Mesendoderm (in vitro differentiated cells): ENCODE data around the gene HSPB6.
"Not testable (repeated sequence)": the region's sequence is repeated elsewhere in the genome, so short reads cannot be mapped to it uniquely, and the experiment has no call there.

Experiments used
- DNase-seq: peaks from one replicate; pipeline ENCODE4 v3.0.0; 2013
- H2AK5ac ChIP-seq: 2 replicates; pipeline ENCODE4 v1.6.1; 2013; ENCODE audit warnings: low read length, inconsistent platforms
- H2BK120ac ChIP-seq: 2 replicates; pipeline ENCODE4 v1.6.1; 2013; ENCODE audit warnings: low read depth, mild to moderate bottlenecking, low read length, moderate library complexity, mixed read lengths
- H2BK15ac ChIP-seq: replicated peaks from 2 replicates; pipeline ENCODE4 v1.6.1; 2013; ENCODE audit warnings: low read depth, mild to moderate bottlenecking, moderate library complexity
- H2BK5ac ChIP-seq: 2 replicates; pipeline ENCODE4 v1.6.1; 2013; ENCODE audit warnings: low read length, inconsistent platforms
- H3K18ac ChIP-seq: 2 replicates; pipeline ENCODE4 v1.6.1; 2013; ENCODE audit warnings: mild to moderate bottlenecking, low read length, mixed read lengths
- H3K23ac ChIP-seq: one replicate; pipeline ENCODE4 v1.6.1; 2013; ENCODE audit warnings: low read length
- H3K27ac ChIP-seq: 2 replicates; pipeline ENCODE4 v1.5.1; 2013; ENCODE audit warnings: low read depth, mild to moderate bottlenecking, inconsistent platforms, low read length, moderate library complexity
- H3K27me3 ChIP-seq: 2 replicates; pipeline ENCODE4 v1.6.1; 2013; ENCODE audit warnings: low read length, control low read depth, mild to moderate bottlenecking, inconsistent platforms; ENCODE audit not compliant: insufficient read depth, poor library complexity
- H3K36me3 ChIP-seq: 2 replicates; pipeline ENCODE4 v1.6.1; 2013; ENCODE audit warnings: low read length, inconsistent platforms; ENCODE audit not compliant: control insufficient read depth, insufficient read depth
- H3K4ac ChIP-seq: one replicate; pipeline ENCODE4 v1.6.1; 2013; ENCODE audit warnings: low read depth, mild to moderate bottlenecking, low read length, moderate library complexity
- H3K4me1 ChIP-seq: 2 replicates; pipeline ENCODE4 v1.6.1; 2013; ENCODE audit warnings: low read depth, low read length, inconsistent platforms; ENCODE audit not compliant: control insufficient read depth
- H3K4me2 ChIP-seq: 2 replicates; pipeline ENCODE4 v1.6.1; 2013; ENCODE audit warnings: low read length
- H3K4me3 ChIP-seq: 2 replicates; pipeline ENCODE4 v1.5.1; 2013; ENCODE audit warnings: mild to moderate bottlenecking, low read length
- H3K56ac ChIP-seq: one replicate; pipeline ENCODE4 v1.6.1; 2013; ENCODE audit warnings: low read length
- H3K79me1 ChIP-seq: 2 replicates; pipeline ENCODE4 v1.6.1; 2013; ENCODE audit warnings: low read length, inconsistent platforms
- H3K79me2 ChIP-seq: 2 replicates; pipeline ENCODE4 v1.6.1; 2013; ENCODE audit warnings: mild to moderate bottlenecking, low read length; ENCODE audit not compliant: control insufficient read depth, insufficient read depth
- H3K9ac ChIP-seq: 2 replicates; pipeline ENCODE4 v1.6.1; 2013; ENCODE audit warnings: low read length, inconsistent platforms
- H4K5ac ChIP-seq: one replicate; pipeline ENCODE4 v1.6.1; 2013; ENCODE audit warnings: low read length
- H4K8ac ChIP-seq: one replicate; pipeline ENCODE4 v1.6.1; 2013; ENCODE audit warnings: low read depth, mild to moderate bottlenecking, control low read depth, low read length, moderate library complexity
- WGBS: extraction: QIAGEN DNeasy Blood & Tissue Kit; methylation state at CpG from one replicate; pipeline ENCODE4 v1.1.7; 2013; ENCODE audit warnings: low lambda C conversion rate, missing lambda C conversion rate; ENCODE audit not compliant: insufficient coverage; ENCODE audit errors: extremely low coverage; 5-methylcytosine and 5-hydroxymethylcytosine counted together

Gene HSPB6

GRCh38 chr19:35727956-35728706, 28.7 kb downstream of the HSPB6 start:
- no peak overlapping the region for H2BK15ac ChIP-seq
- H3K18ac ChIP-seq, result no peak overlapping the region
- H3K56ac ChIP-seq, result no peak overlapping the region
- peaks cover 26% of the 10 kb centered on the region for H3K36me3 ChIP-seq
- no peaks in the 10 kb centered on the region for H3K27me3 ChIP-seq
- H3K27ac ChIP-seq, result no peak overlapping the region
- no peaks in the 10 kb centered on the region for H3K4me1 ChIP-seq
- no peak for DNase-seq
- H2BK5ac ChIP-seq, result no peak overlapping the region
- H3K79me2 ChIP-seq, result no peaks in the 10 kb centered on the region
- H4K5ac ChIP-seq, result no peak overlapping the region
- H2BK120ac ChIP-seq, result no peak overlapping the region
- H3K79me1 ChIP-seq, result no peaks in the 10 kb centered on the region
- no peak overlapping the region for H2AK5ac ChIP-seq
- H3K23ac ChIP-seq, result no peak overlapping the region
- no peak overlapping the region for H3K4me2 ChIP-seq
- no peak overlapping the region for H3K9ac ChIP-seq
- no peak overlapping the region for H4K8ac ChIP-seq
- no peak overlapping the region for H3K4me3 ChIP-seq
- WGBS, result no CpG with 5 or more reads among the region's 19 CpGs
- H3K4ac ChIP-seq, result no peak overlapping the region

GRCh38 chr19:35727053-35727955, 29.5 kb downstream of the HSPB6 start:
- no peaks in the 10 kb centered on the region for H3K79me2 ChIP-seq
- no CpG with 5 or more reads among the region's 25 CpGs for WGBS
- no peak overlapping the region for H3K4me3 ChIP-seq
- H2BK5ac ChIP-seq, result no peak overlapping the region
- H3K18ac ChIP-seq, result no peak overlapping the region
- no peak for DNase-seq
- H3K36me3 ChIP-seq, result peaks cover 31% of the 10 kb centered on the region
- H4K8ac ChIP-seq, result no peak overlapping the region
- H3K4me1 ChIP-seq, result no peaks in the 10 kb centered on the region
- no peaks in the 10 kb centered on the region for H3K27me3 ChIP-seq
- no peaks in the 10 kb centered on the region for H3K79me1 ChIP-seq
- no peak overlapping the region for H3K56ac ChIP-seq
- no peak overlapping the region for H2AK5ac ChIP-seq
- no peak overlapping the region for H3K23ac ChIP-seq
- no peak overlapping the region for H2BK120ac ChIP-seq
- no peak overlapping the region for H3K4me2 ChIP-seq
- no peak overlapping the region for H3K9ac ChIP-seq
- no peak overlapping the region for H3K27ac ChIP-seq
- H2BK15ac ChIP-seq, result no peak overlapping the region
- no peak overlapping the region for H4K5ac ChIP-seq
- H3K4ac ChIP-seq, result no peak overlapping the region

GRCh38 chr19:35725216-35725861, 31.5 kb downstream of the HSPB6 start:
- Histone ChIP-seq H3K36me3 (peaks cover 30% of the 10 kb centered on the region), H3K4me3 (no peak overlapping the region), H3K79me2 (no peaks in the 10 kb centered on the region), H2AK5ac (no peak overlapping the region), H3K4ac (no peak overlapping the region), H3K18ac (no peak overlapping the region), H3K56ac (no peak overlapping the region), H3K27me3 (no peaks in the 10 kb centered on the region), H3K9ac (no peak overlapping the region), H4K8ac (no peak overlapping the region), H4K5ac (no peak overlapping the region), H3K4me2 (no peak overlapping the region), H2BK120ac (no peak overlapping the region), H2BK15ac (no peak overlapping the region), H3K27ac (no peak overlapping the region), H2BK5ac (no peak overlapping the region), H3K79me1 (peaks cover 1% of the 10 kb centered on the region), H3K4me1 (no peaks in the 10 kb centered on the region), H3K23ac (no peak overlapping the region)
- no peak for DNase-seq
- no CpG with 5 or more reads among the region's 23 CpGs for WGBS

- H3K23ac ChIP-seq, result no peak overlapping the region
- peaks cover 27% of the 10 kb centered on the region for H3K36me3 ChIP-seq
- H3K79me1 ChIP-seq, result peaks cover 3% of the 10 kb centered on the region
- no peak overlapping the region for H3K4me3 ChIP-seq
- no peak overlapping the region for H3K27ac ChIP-seq
- no peak overlapping the region for H3K4ac ChIP-seq
- H3K79me2 ChIP-seq, result no peaks in the 10 kb centered on the region
- H3K4me2 ChIP-seq, result no peak overlapping the region
- no peak overlapping the region for H2BK15ac ChIP-seq
- no peak overlapping the region for H4K5ac ChIP-seq
- H3K56ac ChIP-seq, result no peak overlapping the region
- H3K18ac ChIP-seq, result no peak overlapping the region
- H3K27me3 ChIP-seq, result no peaks in the 10 kb centered on the region
- WGBS, result no CpG with 5 or more reads among the region's 12 CpGs
- DNase-seq, result no peak
- H2AK5ac ChIP-seq, result no peak overlapping the region
- no peaks in the 10 kb centered on the region for H3K4me1 ChIP-seq
- no peak overlapping the region for H2BK120ac ChIP-seq
- no peak overlapping the region for H2BK5ac ChIP-seq
- no peak overlapping the region for H4K8ac ChIP-seq
- H3K9ac ChIP-seq, result no peak overlapping the region
Observed at GRCh38 chr19:35724560-35724959, 32.3 kb downstream of the HSPB6 start.

- WGBS, result no CpG with 5 or more reads among the region's 7 CpGs
- H4K5ac ChIP-seq, H3K18ac ChIP-seq, H3K79me2 ChIP-seq, H3K27ac ChIP-seq, H3K4me2 ChIP-seq, H2BK5ac ChIP-seq, H3K4me3 ChIP-seq, H3K79me1 ChIP-seq, H4K8ac ChIP-seq, H3K23ac ChIP-seq, H2AK5ac ChIP-seq, H3K56ac ChIP-seq, H3K4ac ChIP-seq, DNase-seq, H3K4me1 ChIP-seq, H3K9ac ChIP-seq, H2BK15ac ChIP-seq, H3K27me3 ChIP-seq, H2BK120ac ChIP-seq: not testable (repeated sequence)
- peaks cover 27% of the 10 kb centered on the region for H3K36me3 ChIP-seq
Observed at GRCh38 chr19:35724132-35724531, 32.7 kb downstream of the HSPB6 start.
